T47D (cell line): ENCODE measurements around the gene MDN1.
A peak's percentile ranks its signal among the peaks of the same experiment; 100 is the strongest.
"Not testable (repeated sequence)": the region's sequence is repeated elsewhere in the genome, so short reads cannot be mapped to it uniquely, and the experiment has no call there.

ENCODE experiments used
- DNase-seq, 2 experiments: peaks; one replicate each; pipeline versions ENCODE4 v3.0.0 to v3.0.0-alpha.2; 2011 to 2012; ENCODE audit warnings: low read depth in 1 of 2, low spot score in 1 of 2
- JUND ChIP-seq: IDR thresholded peaks from 2 replicates; pipeline ENCODE4 v1.6.1; 2012; ENCODE audit warnings: low read depth
- in situ Hi-C: cut with HindIII; loops from 2 replicates; pipeline ENCODE4 v1.10.0; 2016; ENCODE audit warnings: low sequenced_read_pairs, low pct_unique_long_range_greater_than_20kb

The MDN1 gene

GRCh38 chr6:89643406-89643805, 176.2 kb downstream of the MDN1 start:
- TF ChIP-seq JUND = no peak
- in situ Hi-C loops = no loop called here

GRCh38 chr6:89642956-89643355, 176.6 kb downstream of the MDN1 start:
- no peak for TF ChIP-seq JUND
- in situ Hi-C loops = no loop called here
- DNase-seq = no peak

More at GRCh38 chr6:89643406-89643805, 176.2 kb downstream of the MDN1 start:
- no peak for DNase-seq

GRCh38 chr6:89641581-89641980, 178.0 kb downstream of the MDN1 start:
- DNase-seq, in situ Hi-C loops: not testable (repeated sequence)

GRCh38 chr6:89640804-89641203, 178.8 kb downstream of the MDN1 start:
- in situ Hi-C loops = no loop called here
- no peak for TF ChIP-seq JUND
- no peak for DNase-seq

GRCh38 chr6:89638320-89639195, 181.0 kb downstream of the MDN1 start, which contains the start of gene LYRM2:
Gene LYRM2, minus strand, starts transcription at chr6:89638747. Its CDS starts 31 bp downstream, at chr6:89638716.
- in situ Hi-C loops = no loop called here
- TF ChIP-seq JUND = no peak
- DNase-seq = peak; percentile 63 to 92

GRCh38 chr6:89637960-89638319, 181.7 kb downstream of the MDN1 start:
- in situ Hi-C loops = no loop called here
- no peak for DNase-seq
- no peak for TF ChIP-seq JUND

- in situ Hi-C loops, DNase-seq: not testable (repeated sequence)
These were observed 183.2 kb downstream of the MDN1 start for GRCh38 chr6:89636412-89636811.

GRCh38 chr6:89630488-89630887, 189.1 kb downstream of the MDN1 start:
- TF ChIP-seq JUND = no peak
- DNase-seq = no peak
- in situ Hi-C loops = no loop called here

- in situ Hi-C loops = no loop called here
- no peak for DNase-seq
- no peak for TF ChIP-seq JUND
These were observed 195.8 kb downstream of the MDN1 start for GRCh38 chr6:89623749-89624148.

- no peak for TF ChIP-seq JUND
- DNase-seq = no peak
- in situ Hi-C loops = no loop called here
These were observed 200.0 kb downstream of the MDN1 start for GRCh38 chr6:89619567-89619966.

- in situ Hi-C loops = no loop called here
- TF ChIP-seq JUND = no peak
- no peak for DNase-seq
These were observed 201.6 kb downstream of the MDN1 start for GRCh38 chr6:89618026-89618425.

- no peak for DNase-seq
- TF ChIP-seq JUND = no peak
- in situ Hi-C loops = no loop called here
These were observed 203.1 kb downstream of the MDN1 start for GRCh38 chr6:89616531-89616930.

- in situ Hi-C loops = no loop called here
- DNase-seq = no peak
- TF ChIP-seq JUND = no peak
These were observed 203.7 kb downstream of the MDN1 start for GRCh38 chr6:89615882-89616281.

- no peak for TF ChIP-seq JUND
- in situ Hi-C loops = no loop called here
- DNase-seq = no peak
These were observed 205.8 kb downstream of the MDN1 start for GRCh38 chr6:89613790-89614189.
